Endothelial cell of umbilical vein (primary cell): Measurements from ENCODE around the gene TMEFF1. TPM values are rescaled to one million over a fixed set of nuclear protein-coding genes. Genes with fewer than 3 reads are reported as not detected.

ENCODE experiments used
- BruUV-seq: library from RNA; stranded (reverse); fragments of 400-500 nt; replicated peaks from 2 replicates; lab custom pipeline; 2021; lab: Mats Ljungman, UMichigan
- CTCF ChIA-PET: fragments of 300-600, 350-600 bp; sonication (Branson Sonifier 250); formaldehyde crosslinking; loops from one replicate; lab custom pipeline; 2021; ENCODE audit warnings: antibody characterized with exemption, inconsistent platforms; lab: Charles Lee
- POLR2A ChIA-PET: fragments of 300-600, 350-600 bp; sonication (Branson Sonifier 250); formaldehyde crosslinking; loops from one replicate; lab custom pipeline; 2021; ENCODE audit warnings: antibody characterized with exemption, inconsistent platforms; lab: Charles Lee
- DNase-seq: peaks from one replicate; pipeline ENCODE4 v3.0.0-alpha.2; 2011; ENCODE audit warnings: low read depth, low spot score
- FAIRE-seq: peaks from 2 replicates; lab custom pipeline; 2011; peaks lifted over from hg19 to GRCh38; lab: Jason Lieb, UNC
- H2AFZ ChIP-seq: 2 replicates; pipeline ENCODE4 v1.6.0; 2012; ENCODE audit warnings: low read depth, low read length, control low read depth, inconsistent platforms
- H3K27ac ChIP-seq: 2 replicates; pipeline ENCODE4 v1.5.1; 2011; ENCODE audit warnings: low read depth, mild to moderate bottlenecking, control low read depth, low read length, moderate library complexity; ENCODE audit not compliant: insufficient read depth
- H3K27me3 ChIP-seq, 2 experiments: 2 replicates each; pipeline versions ENCODE4 v1.6.0 to v1.6.1; 2011; ENCODE audit warnings: low read length in 2 of 2, mixed read lengths in 1 of 2; ENCODE audit not compliant: control insufficient read depth in 2 of 2, insufficient read depth in 2 of 2
- H3K36me3 ChIP-seq, 2 experiments: 2 replicates in 1 of 2; 3 replicates in 1 of 2; pipeline ENCODE4 v1.5.1; 2011; ENCODE audit warnings: low read length in 2 of 2, mild to moderate bottlenecking in 1 of 2, moderate library complexity in 1 of 2; ENCODE audit not compliant: control insufficient read depth in 2 of 2, insufficient read depth in 2 of 2; ENCODE audit errors: extremely low read depth in 1 of 2
- H3K4me1 ChIP-seq: 3 replicates; pipeline ENCODE4 v1.5.1; 2011; ENCODE audit warnings: mild to moderate bottlenecking, low read length; ENCODE audit not compliant: control insufficient read depth, insufficient read depth; ENCODE audit errors: extremely low read depth
- H3K4me2 ChIP-seq: 2 replicates; pipeline ENCODE4 v1.6.1; 2011; ENCODE audit warnings: low read length, control low read depth, mixed read lengths; ENCODE audit not compliant: insufficient read depth
- H3K4me3 ChIP-seq, 3 experiments: fragments of 200-600 bp in 1 of 3; sonication (generic), shearing (Covaris generic) in 1 of 3; replicated peaks in 1 of 3; 2 replicates each; pipeline ENCODE4 v1.5.1; 2011 to 2016; ENCODE audit warnings: control low read depth in 3 of 3, low read length in 3 of 3, mild to moderate bottlenecking in 2 of 3, inconsistent platforms in 1 of 3, low read depth in 1 of 3, moderate library complexity in 1 of 3; ENCODE audit not compliant: insufficient read depth in 1 of 3
- H3K79me2 ChIP-seq: 2 replicates; pipeline ENCODE4 v1.6.0; 2012; ENCODE audit warnings: low read length, inconsistent platforms; ENCODE audit not compliant: control insufficient read depth, insufficient read depth
- H3K9ac ChIP-seq: replicated peaks from 2 replicates; pipeline ENCODE3; 2011; ENCODE audit warnings: low read length, control low read depth; ENCODE audit not compliant: insufficient read depth; ENCODE audit errors: extremely low read depth
- H3K9me1 ChIP-seq: replicated peaks from 3 replicates; pipeline ENCODE4 v1.6.0; 2011; ENCODE audit warnings: mild to moderate bottlenecking, low read length; ENCODE audit not compliant: control insufficient read depth, insufficient read depth; ENCODE audit errors: extremely low read depth
- H3K9me3 ChIP-seq: replicated peaks from 2 replicates; pipeline ENCODE4 v1.5.1; 2012; ENCODE audit warnings: low read length, inconsistent platforms; ENCODE audit not compliant: control insufficient read depth, insufficient read depth
- H4K20me1 ChIP-seq: replicated peaks from 2 replicates; pipeline ENCODE3; 2011; ENCODE audit warnings: mild to moderate bottlenecking, low read length; ENCODE audit not compliant: control insufficient read depth, insufficient read depth; ENCODE audit errors: extremely low read depth
- EZH2 ChIP-seq: IDR thresholded peaks from 2 replicates; pipeline ENCODE4 v1.6.1; 2012; ENCODE audit warnings: borderline replicate concordance, low read depth, mild to moderate bottlenecking, moderate library complexity, low read length, inconsistent platforms; ENCODE audit not compliant: severe bottlenecking
- FOS ChIP-seq: IDR thresholded peaks from 2 replicates; pipeline ENCODE4 v1.6.1; 2011; ENCODE audit warnings: mild to moderate bottlenecking, low read length, moderate library complexity, borderline replicate concordance; ENCODE audit not compliant: insufficient read depth
- GATA2 ChIP-seq: IDR thresholded peaks from 2 replicates; pipeline ENCODE4 v1.7.0; 2011; ENCODE audit warnings: low read depth, mild to moderate bottlenecking, moderate library complexity, mixed read lengths, low read length; ENCODE audit not compliant: insufficient read length, insufficient read depth
- JUN ChIP-seq: IDR thresholded peaks from 2 replicates; pipeline ENCODE4 v1.6.1; 2011; ENCODE audit warnings: borderline replicate concordance, low read depth; ENCODE audit not compliant: insufficient read length, insufficient read depth
- MYC ChIP-seq: IDR thresholded peaks from one replicate; pipeline ENCODE4 v1.6.1; 2011; ENCODE audit warnings: mild to moderate bottlenecking, low read depth, low read length
- POLR2AphosphoS5 ChIP-seq: IDR thresholded peaks from 2 replicates; pipeline ENCODE4 v1.6.1; 2012; ENCODE audit warnings: low read depth, mild to moderate bottlenecking, control low read depth, low read length, moderate library complexity; ENCODE audit not compliant: insufficient read depth
- dilution Hi-C: fragments of 300-500 bp; cut with MboI; formaldehyde crosslinking; loops from one replicate; pipeline ENCODE4 v1.15.0; 2019; ENCODE audit warnings: low sequenced_read_pairs; ENCODE audit not compliant: extremely low pct_ligation_motif_present
- intact Hi-C: fragments of 100-400 bp; cut with micrococcal nuclease; formaldehyde crosslinking; loops from one replicate; pipeline ENCODE4 v1.10.0; 2022
- polyA plus RNA-seq, 4 experiments: library from polyadenylated mRNA; depleted of rRNA in 3 of 4; stranded (reverse) in 3 of 4; unstranded in 1 of 4; fragments of >200 nt; gene quantifications; 2 replicates each; pipeline versions ENCODE4 v1.2.1 to v1.2.3, GENCODE V29; 2011 to 2012; ENCODE audit warnings: missing spikeins in 1 of 4
- total RNA-seq: library from RNA; stranded (reverse); gene quantifications from 2 replicates; pipeline ENCODE4 v1.2.3, GENCODE V29; 2021
- TF ChIP-seq, protein P1 (sequence below): IDR thresholded peaks from 2 replicates; pipeline ENCODE4 v1.6.1; 2011; ENCODE audit not compliant: insufficient read depth, insufficient read length
- TF ChIP-seq, protein P2 (sequence below), 2 donors: IDR thresholded peaks; 1 replicate in 1 of 2; 2 replicates in 1 of 2; pipeline ENCODE4 v1.5.1; 2011; ENCODE audit warnings: low read length in 2 of 2, mild to moderate bottlenecking in 2 of 2, moderate library complexity in 2 of 2, control low read depth in 1 of 2, inconsistent platforms in 1 of 2, low read depth in 1 of 2; ENCODE audit not compliant: insufficient read depth in 1 of 2; ENCODE audit errors: extremely low read depth in 1 of 2

Gene TMEFF1
- total and polyA plus RNA-seq, 2 donors (not counting 3 experiments of a cell fraction or from before 2014, with no cell fraction given): 3.0 to 14.6 TPM

GRCh38 chr9:100426189-100426529 lies 46.8 kb upstream of the TMEFF1 start:
- Histone ChIP-seq H4K20me1 (no peaks in the 10 kb centered on the region), H3K27ac (peak overlapping the region; percentile 96), H3K79me2 (peaks cover 31% of the 10 kb centered on the region), H2AFZ (peak overlapping the region; percentile 48), H3K4me2 (peak overlapping the region; percentile 94), H3K4me3 (peak overlapping the region in 2 of 3 experiments; percentile 77 to 96), H3K27me3 (no peaks in the 10 kb centered on the region), H3K9me1 (no peaks in the 10 kb centered on the region), H3K9me3 (no peaks in the 10 kb centered on the region), H3K9ac (peak overlapping the region; percentile 95), H3K4me1 (peaks cover 36% of the 10 kb centered on the region), H3K36me3 (no peaks in the 10 kb centered on the region)
- intact Hi-C loops: loop anchor here (1.0 to 5.0 kb wide), 4 partner anchors 15 to 973 kb away; partner anchors contain the start of genes ERP44, INVS, MRPL50 and ZNF189
- BruUV-seq: no TSS peak
- dilution Hi-C loops: loop anchor here (25.0 kb wide), 1 partner anchor 89 kb away; no protein-coding TSS in a partner anchor
- FAIRE-seq: peak; percentile 35
- no peak for DNase-seq
- POLR2A ChIA-PET: interaction anchor here (0.7 to 1.8 kb wide), 3 partner anchors 15 to 74 kb away, joined by 3 to 8 read pairs (median 3); partner anchors contain the start of gene TEX10
- TF ChIP-seq POLR2AphosphoS5: no peak
- TF ChIP-seq FOS: no peak
- no peak for TF ChIP-seq JUN
- no peak for TF ChIP-seq GATA2
- TF ChIP-seq, protein P1, sequence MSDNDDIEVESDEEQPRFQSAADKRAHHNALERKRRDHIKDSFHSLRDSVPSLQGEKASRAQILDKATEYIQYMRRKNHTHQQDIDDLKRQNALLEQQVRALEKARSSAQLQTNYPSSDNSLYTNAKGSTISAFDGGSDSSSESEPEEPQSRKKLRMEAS: no peak
- TF ChIP-seq, protein P2, sequence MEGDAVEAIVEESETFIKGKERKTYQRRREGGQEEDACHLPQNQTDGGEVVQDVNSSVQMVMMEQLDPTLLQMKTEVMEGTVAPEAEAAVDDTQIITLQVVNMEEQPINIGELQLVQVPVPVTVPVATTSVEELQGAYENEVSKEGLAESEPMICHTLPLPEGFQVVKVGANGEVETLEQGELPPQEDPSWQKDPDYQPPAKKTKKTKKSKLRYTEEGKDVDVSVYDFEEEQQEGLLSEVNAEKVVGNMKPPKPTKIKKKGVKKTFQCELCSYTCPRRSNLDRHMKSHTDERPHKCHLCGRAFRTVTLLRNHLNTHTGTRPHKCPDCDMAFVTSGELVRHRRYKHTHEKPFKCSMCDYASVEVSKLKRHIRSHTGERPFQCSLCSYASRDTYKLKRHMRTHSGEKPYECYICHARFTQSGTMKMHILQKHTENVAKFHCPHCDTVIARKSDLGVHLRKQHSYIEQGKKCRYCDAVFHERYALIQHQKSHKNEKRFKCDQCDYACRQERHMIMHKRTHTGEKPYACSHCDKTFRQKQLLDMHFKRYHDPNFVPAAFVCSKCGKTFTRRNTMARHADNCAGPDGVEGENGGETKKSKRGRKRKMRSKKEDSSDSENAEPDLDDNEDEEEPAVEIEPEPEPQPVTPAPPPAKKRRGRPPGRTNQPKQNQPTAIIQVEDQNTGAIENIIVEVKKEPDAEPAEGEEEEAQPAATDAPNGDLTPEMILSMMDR (IDR thresholded peaks at IDR 0.05; ENCODE audit: extremely low read depth in 1 of 2, insufficient read depth in 1 of 2, low read depth in 1 of 2, low read length in 2 of 2): no peak
- TF ChIP-seq EZH2: no peak
- TF ChIP-seq MYC: no peak
- CTCF ChIA-PET: interaction anchor here (0.6 to 1.8 kb wide), 10 partner anchors 10 to 169 kb away, joined by 3 to 8 read pairs (median 4); no protein-coding TSS in a partner anchor
